ENCODE data around the gene CPE. TPM values are rescaled to one million over a fixed set of nuclear protein-coding genes. Genes with fewer than 3 reads are reported as not detected.

Gene CPE
- total and polyA plus RNA-seq, 12 donors = 16.9 to 57.6 (median 26.6) TPM

DNA sequence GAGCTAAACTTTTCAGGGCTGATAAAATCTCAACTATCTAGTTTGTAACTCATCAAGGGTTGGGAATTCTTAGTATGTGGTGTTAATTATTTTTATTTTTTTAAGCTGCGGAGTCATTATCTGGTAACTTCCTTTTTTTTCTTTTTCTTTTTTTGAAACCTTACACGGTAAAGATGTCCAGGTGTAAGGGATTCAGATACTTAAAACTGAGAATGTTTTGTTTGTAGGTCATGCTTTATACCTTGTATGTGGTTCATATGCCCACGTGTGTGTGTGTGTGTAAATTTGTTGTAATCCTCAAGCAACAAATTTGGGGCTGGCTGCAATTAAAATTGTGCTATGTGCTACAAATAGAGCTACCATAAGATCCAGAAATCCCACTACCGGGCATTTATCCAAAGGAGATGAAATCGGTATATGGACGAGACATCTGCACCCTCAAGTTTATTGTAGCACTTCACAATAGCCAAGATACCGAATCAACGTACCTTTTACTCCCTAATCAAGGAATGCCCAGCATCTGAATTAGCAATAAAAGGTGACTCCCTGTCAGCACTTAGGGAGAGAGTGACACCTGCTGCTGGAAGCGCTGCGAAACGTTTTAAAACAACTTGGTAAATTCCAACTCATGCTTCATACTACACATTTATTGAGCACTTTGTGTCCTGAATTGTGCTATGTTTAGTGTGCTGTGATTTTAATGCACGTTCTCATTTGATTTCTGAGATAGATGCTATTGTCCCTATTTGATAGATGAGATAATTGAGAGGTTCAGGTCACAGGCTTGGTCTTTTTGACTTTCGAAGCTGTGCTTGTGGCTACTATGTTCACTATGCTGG, 35.2 kb upstream of the CPE start:
- WGBS, 2 donors = 69 to 79% methylated on average over 13 of the region's 13 CpGs
- no peak overlapping the region for H3K4me3 ChIP-seq
- intact Hi-C loops (cut with DNase I) = loop anchor here in 5 of 10 donors (1.0 to 10.0 kb wide), 4 partner anchors 209 to 215 kb away; no protein-coding TSS in a partner anchor
- no peaks in the 10 kb centered on the region for H3K27me3 ChIP-seq
- H3K36me3 ChIP-seq = peaks cover 0 to 49% (median 11%) of the 10 kb centered on the region in 9 donors
- H3K4me1 ChIP-seq = no peaks in the 10 kb centered on the region
- no peaks in the 10 kb centered on the region for H3K9me3 ChIP-seq
- H3K27ac ChIP-seq = no peak overlapping the region
- DNase-seq (no peak), ATAC-seq (no peak)
- TF ChIP-seq, protein P1, sequence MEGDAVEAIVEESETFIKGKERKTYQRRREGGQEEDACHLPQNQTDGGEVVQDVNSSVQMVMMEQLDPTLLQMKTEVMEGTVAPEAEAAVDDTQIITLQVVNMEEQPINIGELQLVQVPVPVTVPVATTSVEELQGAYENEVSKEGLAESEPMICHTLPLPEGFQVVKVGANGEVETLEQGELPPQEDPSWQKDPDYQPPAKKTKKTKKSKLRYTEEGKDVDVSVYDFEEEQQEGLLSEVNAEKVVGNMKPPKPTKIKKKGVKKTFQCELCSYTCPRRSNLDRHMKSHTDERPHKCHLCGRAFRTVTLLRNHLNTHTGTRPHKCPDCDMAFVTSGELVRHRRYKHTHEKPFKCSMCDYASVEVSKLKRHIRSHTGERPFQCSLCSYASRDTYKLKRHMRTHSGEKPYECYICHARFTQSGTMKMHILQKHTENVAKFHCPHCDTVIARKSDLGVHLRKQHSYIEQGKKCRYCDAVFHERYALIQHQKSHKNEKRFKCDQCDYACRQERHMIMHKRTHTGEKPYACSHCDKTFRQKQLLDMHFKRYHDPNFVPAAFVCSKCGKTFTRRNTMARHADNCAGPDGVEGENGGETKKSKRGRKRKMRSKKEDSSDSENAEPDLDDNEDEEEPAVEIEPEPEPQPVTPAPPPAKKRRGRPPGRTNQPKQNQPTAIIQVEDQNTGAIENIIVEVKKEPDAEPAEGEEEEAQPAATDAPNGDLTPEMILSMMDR (IDR thresholded peaks at IDR 0.05) = peak in 5 of 9 donors; percentile 25 to 55 (median 35)

DNA sequence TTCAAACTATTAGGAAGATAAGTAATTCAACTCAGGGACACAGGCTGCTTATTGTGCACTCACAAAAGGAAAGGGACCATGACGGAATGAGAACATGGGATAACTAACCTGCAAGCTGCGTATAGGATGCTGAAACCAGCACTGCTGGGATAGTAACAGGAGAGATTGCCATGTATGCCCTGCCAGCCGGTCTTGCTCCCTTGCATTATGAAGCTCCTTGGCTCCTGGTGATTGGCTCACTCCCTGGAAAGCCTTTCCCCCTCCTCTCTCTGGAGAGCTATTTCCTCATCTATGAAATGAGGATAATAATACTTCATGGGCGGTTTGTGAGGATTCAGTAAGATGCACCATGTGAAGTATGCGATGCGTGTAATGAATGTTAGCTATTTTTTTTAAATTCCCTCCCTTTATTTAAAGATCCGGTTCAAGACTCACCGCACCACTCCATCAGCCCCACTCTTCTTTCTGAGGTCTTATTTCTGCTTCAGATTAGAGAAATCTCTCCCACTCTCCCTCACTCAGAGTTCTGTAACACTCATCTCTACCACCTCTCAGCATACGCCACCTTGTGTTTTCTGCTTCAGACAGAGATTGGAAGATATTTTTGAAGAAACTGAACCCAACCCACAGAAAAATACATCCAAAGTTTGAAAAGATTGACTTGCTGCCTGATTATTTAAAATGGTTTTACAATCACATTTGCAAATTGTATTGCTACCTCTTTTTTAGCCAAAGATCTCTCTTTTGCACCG, 33.0 kb upstream of the CPE start:
- Histone ChIP-seq H3K9me3 (no peaks in the 10 kb centered on the region), H3K4me1 (no peaks in the 10 kb centered on the region), H3K27ac (no peak overlapping the region), H3K27me3 (peaks cover 0 to 4% (median 0%) of the 10 kb centered on the region in 7 donors), H3K4me3 (no peak overlapping the region), H3K36me3 (peaks cover 0 to 26% (median 0%) of the 10 kb centered on the region in 9 donors)
- DNase-seq = no peak
- intact Hi-C loops (cut with DNase I) = loop anchor here in 4 of 10 donors (5.0 to 10.0 kb wide), 2 partner anchors 211 to 214 kb away; no protein-coding TSS in a partner anchor
- WGBS, 2 donors = 71 to 81% methylated on average over 10 of the region's 10 CpGs
- TF ChIP-seq, protein P1 (IDR thresholded peaks at IDR 0.05) = peak in 1 of 9 donors; percentile 24
- no peak for ATAC-seq

DNA sequence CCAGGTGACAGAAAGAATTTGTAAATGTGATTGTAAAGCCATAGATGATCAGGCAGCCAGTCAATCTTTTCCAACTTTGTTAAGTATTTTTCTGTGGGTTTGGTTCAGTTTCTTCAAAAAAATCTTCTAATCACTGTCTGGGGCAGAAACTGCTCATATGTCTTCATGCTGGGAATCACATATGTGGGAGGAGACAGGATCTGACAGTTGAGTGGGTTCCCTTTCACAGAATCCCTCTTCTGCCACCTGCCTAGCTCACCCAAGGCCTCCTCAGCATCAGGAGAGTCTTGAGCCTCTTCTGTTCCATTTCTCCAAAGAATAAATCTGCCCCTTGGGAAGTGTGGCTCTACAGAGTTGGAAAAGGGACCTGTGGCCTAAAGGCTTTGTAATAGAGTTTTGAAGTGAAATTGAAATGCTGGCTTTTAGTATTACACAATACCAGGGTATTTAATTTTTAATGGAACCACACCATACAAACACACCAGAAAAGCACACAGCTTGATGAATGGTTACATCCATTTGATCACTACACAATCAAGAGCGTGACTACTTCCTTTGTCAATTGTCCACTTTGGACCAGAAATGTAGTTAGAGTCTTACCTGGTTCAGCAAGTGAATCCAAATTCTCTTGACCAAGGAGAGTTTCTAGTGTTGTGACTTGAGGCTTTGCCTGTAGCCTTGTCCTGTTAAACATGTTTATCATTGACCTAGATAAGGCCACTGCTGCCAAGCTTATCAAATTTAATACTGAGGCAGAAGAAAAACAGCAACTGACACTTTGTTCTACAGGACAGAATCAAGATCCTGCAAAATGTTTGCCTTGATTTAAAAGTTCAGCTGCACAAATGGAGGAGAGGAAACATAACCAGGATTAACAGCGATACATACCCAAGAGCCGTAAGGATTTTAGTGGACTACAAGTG, 30.9 kb upstream of the CPE start:
- Histone ChIP-seq H3K27me3 (peaks cover 0 to 9% (median 0%) of the 10 kb centered on the region in 7 donors), H3K9me3 (no peaks in the 10 kb centered on the region), H3K4me3 (no peak overlapping the region), H3K4me1 (no peaks in the 10 kb centered on the region), H3K36me3 (peaks cover 0 to 6% (median 0%) of the 10 kb centered on the region in 9 donors), H3K27ac (no peak overlapping the region)
- no peak for DNase-seq
- TF ChIP-seq, protein P1 (IDR thresholded peaks at IDR 0.05) = no peak
- ATAC-seq = no peak
- intact Hi-C loops (cut with DNase I) = loop anchor here in 4 of 10 donors (5.0 to 10.0 kb wide), 2 partner anchors 213 to 216 kb away; no protein-coding TSS in a partner anchor
- WGBS, 2 donors = 65 to 70% methylated on average over 3 of the region's 3 CpGs

All from heart right ventricle (tissue), 16 donors.